ENCODE data around the gene FSCN2. TPM values are rescaled to one million over a fixed set of nuclear protein-coding genes. Genes with fewer than 3 reads are reported as not detected.

FSCN2 gene
- total and polyA plus RNA-seq, 2 of the 4 experiments (the other 2 are of a cell fraction): 0.18 to 0.84 TPM

DNA sequence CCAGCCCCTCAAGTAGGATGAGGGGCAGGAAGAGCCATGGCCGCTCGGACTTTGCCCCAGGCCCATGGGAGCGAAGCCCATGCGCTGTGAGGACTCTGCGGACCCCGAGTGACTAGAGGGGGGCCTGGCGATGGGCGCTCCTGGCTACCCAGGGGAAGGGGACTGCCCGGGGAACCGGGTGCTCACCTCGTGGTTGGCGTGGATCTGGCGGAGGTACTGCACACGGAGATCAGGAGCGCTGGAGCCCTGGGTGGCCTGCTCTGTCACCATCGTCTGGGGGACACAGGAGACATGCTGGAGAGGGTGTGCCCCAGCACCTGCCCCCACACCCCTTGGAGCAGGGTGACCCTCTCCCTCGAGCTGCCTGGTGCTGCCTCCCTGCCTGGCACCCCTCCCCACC, 12.9 kb downstream of the FSCN2 start:
- no TSS peak for BruUV-seq (replicated peaks)

More for the DNA sequence above, 12.9 kb downstream of the FSCN2 start:
- H3K27ac ChIP-seq (ENCODE audit: insufficient read depth, low read length): no peak overlapping the region
- H3K56ac ChIP-seq (ENCODE audit: extremely low read depth, insufficient read depth, low read length): no peak overlapping the region
- no peak overlapping the region for H2AK9ac ChIP-seq (replicated peaks; ENCODE audit: low read depth, low read length, poor library complexity)
- H3K9me1 ChIP-seq (ENCODE audit: insufficient read depth, low read length): no peaks in the 10 kb centered on the region
- no peak overlapping the region for H3K4me2 ChIP-seq (ENCODE audit: low read depth, low read length)
- H3K79me1 ChIP-seq (ENCODE audit: low read depth in 1 of 2, low read length in 2 of 2): peaks cover 0 to under 1% of the 10 kb centered on the region in 2 experiments; a peak in 2 of 4 replicates
- in situ Hi-C loops (cut with MboI; ENCODE audit: low sequenced_read_pairs): no loop called here
- H3K23ac ChIP-seq (ENCODE audit: low read depth, low read length): no peak overlapping the region
- H4K20me1 ChIP-seq (ENCODE audit: insufficient read depth, low read length): peaks cover 7% of the 10 kb centered on the region
- H3K27me3 ChIP-seq (ENCODE audit: control insufficient read depth, insufficient read depth, low read length): peaks cover 6% of the 10 kb centered on the region; the same call in 1 of the 2 replicates
- WGBS, 2 experiments (ENCODE audit: extremely low coverage in 2 of 2, insufficient read length in 1 of 2): 97% methylated on average over 16 of the region's 17 CpGs; no CpG with 5 or more reads in 1 of the 2 experiments
- no peak overlapping the region for H2BK15ac ChIP-seq (ENCODE audit: low read depth, low read length)
- no peak overlapping the region for H2BK5ac ChIP-seq (ENCODE audit: low read depth, low read length, poor library complexity, severe bottlenecking)
- no peak overlapping the region for H3K18ac ChIP-seq (ENCODE audit: low read depth, low read length)
- no peak overlapping the region for H4K5ac ChIP-seq (ENCODE audit: low read depth, low read length)
- dilution Hi-C loops (cut with HindIII; ENCODE audit: low sequenced_read_pairs, unreplicated experiment): no loop called here
- no peak overlapping the region for H3K9ac ChIP-seq (ENCODE audit: low read depth, low read length)
- H2BK20ac ChIP-seq (ENCODE audit: low read depth, low read length): no peak overlapping the region
- no peak for DNase-seq
- H4K91ac ChIP-seq (ENCODE audit: insufficient read depth, low read depth, low read length): no peak overlapping the region
- no peaks in the 10 kb centered on the region for H3K9me3 ChIP-seq (ENCODE audit: control insufficient read depth, insufficient read depth, low read length)
- ATAC-seq (ENCODE audit: low read depth): no peak
- no peak overlapping the region for H4K8ac ChIP-seq (ENCODE audit: low read depth in 2 of 2, low read length in 2 of 2)
- intact Hi-C loops (cut with micrococcal nuclease): no loop called here
- no peak overlapping the region for H2AK5ac ChIP-seq (ENCODE audit: low read depth, low read length)
- no peaks in the 10 kb centered on the region for H3K4me1 ChIP-seq (ENCODE audit: control insufficient read depth, insufficient read depth, low read length)
- H3K4me3 ChIP-seq (ENCODE audit: insufficient read depth, low read depth, low read length): no peak overlapping the region
- no peak overlapping the region for H2BK120ac ChIP-seq (ENCODE audit: low read depth, low read length)
- no peak overlapping the region for H2AFZ ChIP-seq (replicated peaks; ENCODE audit: low read length, poor library complexity)
- no peak overlapping the region for H3K4ac ChIP-seq (ENCODE audit: low read depth, low read length)
- TF ChIP-seq RCOR1 (IDR thresholded peaks at IDR 0.05; ENCODE audit: insufficient replicate concordance, low read length): no peak
- no peak for TF ChIP-seq CHD1 (IDR thresholded peaks at IDR 0.05; ENCODE audit: low read depth, low read length)
- TF ChIP-seq NFE2L2 (IDR thresholded peaks at IDR 0.05; ENCODE audit: low read depth, low read length): no peak
- no peak for TF ChIP-seq CEBPB (IDR thresholded peaks at IDR 0.05; ENCODE audit: low read depth, low read length)
- TF ChIP-seq MAFK (IDR thresholded peaks at IDR 0.05; ENCODE audit: low read depth, low read length): no peak
- no peak for TF ChIP-seq RFX5 (IDR thresholded peaks at IDR 0.05; ENCODE audit: low read depth, low read length)
- H3K14ac ChIP-seq (replicated peaks; ENCODE audit: low read depth, low read length): no peak overlapping the region
- H3K36me3 ChIP-seq (ENCODE audit: control insufficient read depth, insufficient read depth, low read length): peaks cover 43% of the 10 kb centered on the region
- ChIA-PET POLR2A (ENCODE audit: unreplicated experiment) (no interaction called here), CTCF (no interaction called here)

All from IMR-90 (cell line).